Stimulated activated CD4-positive, alpha-beta T cell treated with anti-CD3 and anti-CD28 coated beads, Interleukin-4, amount 100 ng/mL, for 1 hour (primary cell): ENCODE data around the gene NKX3-2.
A peak's percentile ranks its signal among the peaks of the same experiment; 100 is the strongest.

ENCODE experiments used
- DNase-seq: peaks from one replicate; pipeline ENCODE4 v3.0.0-alpha.2; 2020

The NKX3-2 gene

DNA sequence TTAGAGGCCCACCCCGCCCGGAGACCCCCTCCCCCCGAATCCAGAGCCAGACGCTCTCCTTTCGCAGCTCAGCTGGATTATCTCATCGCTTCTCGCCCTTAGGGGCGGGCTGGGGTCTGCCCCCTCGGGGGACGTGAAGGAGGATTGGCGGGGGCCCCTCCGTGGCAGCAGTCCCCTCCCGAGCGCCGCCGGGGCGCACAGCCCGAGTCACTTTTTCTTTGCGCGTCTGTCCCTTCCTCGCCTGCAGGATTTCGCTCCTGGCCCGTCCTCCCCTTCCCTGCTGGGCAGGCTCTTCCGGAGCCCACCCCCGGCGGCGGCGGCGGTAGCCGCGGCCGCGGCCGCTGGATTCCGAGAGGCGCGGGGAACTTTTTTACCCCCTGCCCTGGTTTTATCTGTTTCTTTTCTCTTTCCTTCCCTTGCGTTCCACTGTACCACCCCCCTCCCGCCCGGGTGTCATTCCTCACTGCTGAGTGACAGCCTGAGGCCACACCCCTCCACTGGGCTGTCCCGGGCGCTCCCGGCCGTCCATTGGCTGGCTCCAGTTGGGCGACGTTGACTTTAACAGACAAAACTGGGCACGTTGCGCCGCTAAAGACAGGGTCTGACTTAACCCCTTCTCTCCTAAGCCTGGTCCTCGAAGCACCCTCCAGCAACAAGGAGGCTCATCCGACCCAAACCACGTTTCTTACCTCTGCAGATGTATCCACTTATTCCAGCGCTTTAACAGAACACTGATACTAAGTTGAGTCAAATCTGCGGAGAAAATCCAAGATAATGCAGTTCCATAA lies 492 bp upstream of the NKX3-2 start:
- DNase-seq, result peak; percentile 48

DNA sequence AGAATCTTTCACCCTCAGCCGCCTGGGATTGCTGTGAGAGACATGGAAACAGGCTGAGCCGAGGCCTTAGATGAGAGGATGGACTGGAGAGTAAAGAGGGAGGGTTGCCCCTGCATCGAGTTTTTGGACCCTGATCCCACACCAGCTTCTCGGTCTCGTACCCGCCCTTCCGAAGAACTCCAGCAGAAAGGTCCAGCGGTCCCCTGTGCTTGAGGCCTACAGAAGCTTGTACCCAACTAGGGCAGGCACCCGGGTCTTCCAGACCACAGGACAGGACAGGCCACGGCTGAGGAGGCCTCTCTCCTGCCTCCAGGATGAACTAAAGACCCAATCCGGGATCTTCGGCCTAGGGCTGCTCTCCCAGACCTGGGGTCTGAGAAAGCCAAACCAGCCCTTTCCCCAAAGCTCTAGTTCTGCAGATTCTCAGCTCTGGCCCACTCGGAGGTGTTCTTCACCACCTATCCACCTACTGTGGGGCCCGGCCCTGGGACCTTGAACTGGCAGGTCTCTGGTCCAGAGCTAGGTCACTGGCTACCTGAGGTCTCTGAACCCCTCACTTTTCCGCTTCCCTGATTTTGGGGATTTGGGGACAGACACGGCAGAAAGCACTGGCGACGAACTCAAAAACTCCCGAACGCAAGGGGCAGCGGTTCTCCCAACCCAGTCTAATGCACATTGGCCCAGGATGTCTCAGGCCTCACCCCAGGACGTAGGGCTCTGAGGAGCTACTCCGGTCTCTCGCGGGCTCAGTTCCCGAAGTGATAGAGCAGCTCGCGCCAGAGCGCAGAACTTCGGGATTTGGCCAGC lies 1.1 kb downstream of the NKX3-2 start:
- no peak for DNase-seq

DNA sequence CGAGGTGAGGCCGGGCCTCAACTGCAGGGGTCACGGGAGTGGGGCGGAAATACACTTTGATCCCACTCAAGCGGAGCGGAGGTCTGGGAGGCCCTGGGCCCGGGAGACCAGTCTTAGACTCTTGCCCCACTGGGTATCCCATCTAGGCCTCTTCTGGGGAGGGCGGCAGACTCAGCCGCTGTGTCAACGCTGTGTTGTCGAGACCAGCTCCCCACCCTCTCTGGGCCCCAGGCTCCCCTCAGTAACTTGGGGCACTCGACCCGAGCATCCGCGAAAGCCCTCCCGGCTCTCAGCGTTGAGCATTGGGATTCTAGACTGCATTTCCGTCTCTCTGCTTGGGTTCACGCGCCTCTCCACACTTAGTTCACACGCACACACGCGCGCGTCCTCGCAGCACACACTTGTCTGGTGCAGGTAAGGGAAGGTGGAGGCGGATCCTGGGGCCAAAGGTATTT lies 1.7 kb downstream of the NKX3-2 start:
- no peak for DNase-seq

DNA sequence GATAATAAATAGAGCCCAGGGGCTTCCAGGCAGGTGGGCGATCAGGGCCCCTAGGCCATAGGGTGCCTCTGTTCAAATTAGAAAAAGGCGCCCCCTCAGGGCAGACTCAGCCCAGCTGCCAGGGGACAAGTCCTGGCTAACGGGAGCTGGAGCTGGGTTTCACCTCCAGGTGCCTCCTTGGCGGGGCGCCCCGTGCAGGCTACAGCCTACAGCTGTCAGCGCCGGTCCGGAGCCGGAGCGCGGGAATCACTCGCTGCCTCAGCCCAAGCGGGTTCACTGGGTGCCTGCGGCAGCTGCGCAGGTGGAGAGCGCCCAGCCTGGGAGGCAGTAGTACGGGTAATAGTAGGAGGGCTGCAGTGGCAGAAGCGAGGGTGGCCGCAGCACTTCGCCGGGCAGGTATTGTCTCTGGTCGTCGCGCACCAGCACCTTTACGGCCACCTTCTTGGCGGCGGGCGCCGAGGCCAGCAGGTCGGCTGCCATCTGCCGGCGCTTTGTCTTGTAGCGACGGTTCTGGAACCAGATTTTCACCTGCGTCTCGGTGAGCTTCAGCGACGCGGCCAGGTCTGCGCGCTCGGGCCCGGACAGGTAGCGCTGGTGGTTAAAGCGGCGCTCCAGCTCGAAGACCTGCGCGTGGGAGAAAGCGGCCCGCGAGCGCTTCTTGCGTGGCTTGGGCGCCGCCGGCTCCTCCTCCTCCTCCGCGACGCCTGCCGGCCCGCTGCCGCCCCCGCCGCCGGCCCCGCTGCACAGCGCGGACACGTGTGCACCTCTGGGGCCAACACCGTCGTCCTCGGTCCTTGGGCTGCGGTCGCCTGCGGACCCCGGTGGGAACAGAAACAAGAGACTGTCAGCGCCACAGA lies 2.4 kb downstream of the NKX3-2 start:
- DNase-seq, result peak; percentile 51

DNA sequence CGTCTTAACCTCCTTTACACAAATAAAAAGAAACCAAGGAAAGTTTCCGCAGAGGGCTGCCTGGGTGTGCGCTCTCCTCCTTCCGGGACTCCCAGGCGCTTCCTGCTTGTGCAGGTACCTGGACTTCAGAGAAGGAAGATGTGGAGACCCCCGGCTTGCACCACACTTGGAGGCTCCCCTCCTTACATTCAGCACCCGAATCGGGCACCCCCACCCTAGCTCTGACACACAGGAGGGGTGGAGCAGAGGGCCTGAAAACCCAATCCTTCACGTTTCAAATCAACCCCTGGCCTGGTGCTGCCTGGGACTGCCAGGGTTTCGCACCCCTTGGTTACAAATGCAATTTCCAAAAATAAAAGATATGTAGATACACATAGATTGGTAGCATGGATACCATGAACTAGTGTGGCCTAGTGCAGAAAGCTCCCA lies 3.1 kb downstream of the NKX3-2 start:
- no peak for DNase-seq

DNA sequence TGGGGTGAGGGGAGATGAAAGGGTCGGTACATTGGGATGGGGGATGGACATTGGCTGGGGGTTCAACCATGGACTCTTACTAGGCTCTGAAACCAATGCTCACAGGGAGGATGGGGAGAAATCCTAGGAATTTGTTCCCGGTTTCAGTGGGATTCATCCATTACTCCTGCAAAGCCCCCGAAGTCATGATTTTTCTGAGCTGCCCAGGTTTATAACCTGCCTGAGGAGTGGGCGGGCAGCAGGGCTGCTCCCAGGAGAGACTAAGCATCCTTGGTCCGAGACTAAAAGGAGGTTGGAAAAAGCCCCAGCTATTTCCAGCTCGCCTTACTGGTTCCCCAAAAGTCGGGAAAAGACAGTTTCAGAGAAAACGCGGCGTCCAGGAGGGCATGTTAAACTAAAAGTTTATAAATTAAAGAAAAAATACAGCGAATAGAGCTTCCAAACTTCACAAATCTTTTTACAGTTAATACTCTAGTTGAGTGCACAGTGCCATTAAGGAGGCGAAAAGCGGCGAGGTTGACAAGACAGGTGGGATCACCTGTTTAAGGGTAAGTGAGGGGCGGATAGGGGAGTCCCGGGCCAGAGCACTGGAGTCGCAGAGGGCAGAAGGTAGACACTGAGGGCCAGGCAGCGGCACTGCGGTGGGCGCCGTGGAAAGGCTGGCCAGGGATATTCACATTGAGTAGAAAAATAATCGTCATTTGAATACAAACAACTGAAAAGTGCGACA lies 3.7 kb downstream of the NKX3-2 start:
- no peak for DNase-seq

DNA sequence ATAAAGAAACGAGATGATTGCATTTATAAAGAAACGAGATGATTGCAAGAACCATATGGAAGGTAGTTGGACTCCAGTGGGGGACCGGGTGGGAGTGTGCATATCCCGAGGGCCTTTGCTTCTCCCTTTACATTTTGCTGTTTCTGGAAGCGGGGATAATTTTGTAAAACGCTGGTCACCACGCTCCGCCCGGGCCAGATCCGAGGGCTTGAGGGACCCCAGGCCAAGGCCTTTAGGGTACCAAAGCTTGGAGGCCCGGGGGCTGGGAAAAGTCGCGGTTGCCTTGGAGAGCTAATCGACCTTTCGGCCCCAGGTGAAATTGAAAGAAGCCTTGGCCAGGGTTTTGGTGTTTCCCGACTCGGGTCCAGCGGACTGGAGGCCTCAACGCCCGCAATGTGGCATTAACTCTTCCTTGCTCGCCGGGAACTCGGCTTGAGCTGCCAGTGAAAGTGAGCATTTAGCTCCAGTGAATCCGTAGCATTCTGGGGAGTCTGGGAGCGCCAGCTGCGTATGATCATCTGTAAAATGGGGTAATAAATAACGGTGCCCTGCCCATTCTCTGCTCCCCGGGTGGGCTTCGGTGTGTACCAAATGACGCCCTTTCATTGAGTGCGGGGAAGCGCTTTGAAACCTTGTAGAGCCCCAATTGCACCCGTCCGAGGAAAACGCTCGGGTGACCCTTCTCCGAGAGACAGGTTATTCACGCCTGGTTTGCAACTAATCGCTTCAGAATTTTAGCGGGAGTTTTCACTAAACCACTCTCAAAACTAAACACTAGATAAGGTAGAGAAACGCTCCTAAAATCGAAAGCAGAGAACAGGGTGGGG lies 4.5 kb downstream of the NKX3-2 start:
- DNase-seq, result no peak

DNA sequence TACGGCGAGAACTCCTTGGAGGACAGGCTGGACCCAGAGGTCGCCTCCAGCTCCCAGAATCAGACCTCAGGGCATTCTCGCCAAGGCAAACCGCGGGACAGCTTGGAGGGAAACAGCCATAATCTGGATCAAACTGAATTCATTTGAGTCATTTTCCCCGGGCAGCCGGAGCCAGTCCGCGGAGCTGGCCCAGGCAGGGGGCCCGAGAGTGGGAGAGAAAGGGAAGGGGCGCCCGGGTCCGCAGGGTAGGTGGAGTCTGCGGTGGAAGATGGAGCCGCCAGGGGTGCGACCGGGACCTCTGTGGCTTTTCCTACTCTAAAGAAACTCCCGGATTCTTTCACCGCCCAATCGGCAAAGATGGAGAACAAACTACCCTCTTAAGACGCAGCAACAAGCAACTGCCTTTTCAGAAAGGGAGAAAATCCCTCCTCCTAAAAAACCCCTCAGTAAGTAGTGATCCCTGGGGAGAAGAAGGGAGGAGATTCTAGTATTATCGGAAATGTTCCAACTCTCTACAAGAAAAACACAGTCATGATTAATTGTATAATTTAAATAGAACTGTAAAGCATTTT lies 5.2 kb downstream of the NKX3-2 start:
- DNase-seq, result no peak

DNA sequence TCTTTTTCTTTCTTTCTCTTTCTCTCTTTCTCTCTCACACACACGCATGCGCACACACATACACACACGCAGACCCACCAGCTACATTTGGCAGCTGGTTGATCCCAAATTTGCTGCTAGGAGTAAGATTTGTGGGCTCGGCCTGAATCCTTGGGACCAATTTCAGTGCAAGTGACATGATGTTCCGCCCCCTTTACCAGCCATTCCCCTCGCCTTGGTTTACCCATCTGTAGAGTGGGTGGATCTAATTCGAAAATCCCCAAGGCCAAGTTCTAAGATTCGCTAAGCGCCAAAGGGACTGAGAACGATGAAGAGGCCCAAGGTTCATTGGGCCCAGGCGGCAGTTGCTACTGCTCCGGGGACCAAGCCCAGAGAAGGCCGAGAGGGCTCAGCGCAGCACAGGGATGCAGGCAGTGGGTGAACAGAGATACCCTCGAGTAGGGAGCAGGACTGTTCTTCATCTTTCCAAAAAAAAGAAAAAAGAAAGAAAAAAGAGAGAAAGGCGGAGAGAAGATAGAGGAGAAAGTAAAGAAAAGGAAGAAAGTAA lies 5.8 kb downstream of the NKX3-2 start:
- no peak for DNase-seq

DNA sequence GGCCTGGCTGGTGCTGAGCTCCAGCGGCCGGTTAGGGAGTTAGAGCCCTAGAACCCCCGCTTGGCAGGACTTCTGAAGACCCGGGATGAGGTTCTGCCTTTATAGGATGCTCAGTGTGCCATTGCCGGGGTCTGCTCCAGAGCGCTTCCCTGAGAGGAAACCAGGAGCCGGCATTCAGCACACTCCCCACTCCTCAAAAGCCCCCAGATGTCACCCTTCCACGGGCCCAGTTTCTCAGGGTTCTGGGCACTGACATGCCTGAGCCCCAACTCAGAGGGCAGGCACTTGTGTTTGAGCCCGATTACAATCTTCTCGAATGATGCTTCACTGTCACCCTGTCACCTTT lies 6.5 kb downstream of the NKX3-2 start:
- no peak for DNase-seq

DNA sequence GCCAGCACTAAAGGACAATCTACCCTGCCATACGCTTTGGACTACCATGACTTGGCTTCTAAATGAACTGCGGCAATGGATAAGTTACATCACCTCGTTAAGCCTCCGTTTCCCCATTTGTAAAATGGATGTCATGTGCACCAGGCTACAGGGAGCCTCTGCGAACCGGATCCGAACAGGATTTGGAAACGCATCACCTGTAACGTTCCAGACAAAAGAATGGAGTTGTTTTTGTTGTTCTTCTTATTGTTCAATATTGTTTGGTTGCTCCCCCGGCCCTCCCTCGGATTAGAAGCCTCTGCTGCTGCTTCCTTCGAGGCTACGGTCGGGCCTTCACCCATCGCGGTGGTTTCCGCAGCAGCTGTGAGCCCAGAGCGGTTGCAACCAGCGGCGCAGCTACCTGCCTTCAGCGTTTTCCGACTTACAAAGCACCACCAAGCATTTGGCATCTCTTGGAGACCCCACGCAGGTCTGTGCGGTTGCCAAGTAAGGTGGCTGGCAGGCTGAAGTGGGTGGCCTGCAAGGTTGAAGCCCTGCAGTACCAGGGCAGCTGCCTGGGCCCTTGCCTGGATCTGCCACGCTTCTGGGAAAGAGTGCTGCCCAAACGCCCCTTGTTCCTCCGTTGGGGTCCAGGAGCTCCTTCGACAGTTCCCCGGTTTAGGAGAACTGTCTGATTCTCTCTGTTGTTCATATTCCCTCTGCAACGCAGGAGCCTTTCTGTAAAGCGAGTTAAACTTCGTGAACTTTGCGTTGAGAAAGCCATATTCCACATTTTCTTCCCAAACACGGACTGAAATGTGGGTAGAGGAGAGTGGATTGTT lies 7.1 kb downstream of the NKX3-2 start:
- no peak for DNase-seq

DNA sequence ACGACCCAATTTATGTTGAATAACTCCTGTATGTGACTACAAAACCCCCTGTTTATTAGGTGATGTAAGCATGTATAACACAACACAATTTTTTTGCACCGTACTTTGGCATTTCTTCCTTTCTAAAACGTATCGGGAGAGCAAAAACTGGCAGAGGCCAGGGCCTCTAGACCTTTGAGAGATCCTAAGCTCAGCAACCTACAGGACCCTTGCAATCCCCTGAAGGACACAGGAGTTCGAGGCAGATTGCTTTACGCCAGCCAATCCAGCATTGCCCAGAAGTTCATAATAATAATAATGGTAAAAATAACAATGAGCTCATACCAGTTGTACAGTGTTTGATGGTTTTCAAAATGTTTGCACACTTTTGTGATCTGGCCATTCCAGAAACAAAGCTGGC lies 7.7 kb downstream of the NKX3-2 start:
- DNase-seq, result no peak

DNA sequence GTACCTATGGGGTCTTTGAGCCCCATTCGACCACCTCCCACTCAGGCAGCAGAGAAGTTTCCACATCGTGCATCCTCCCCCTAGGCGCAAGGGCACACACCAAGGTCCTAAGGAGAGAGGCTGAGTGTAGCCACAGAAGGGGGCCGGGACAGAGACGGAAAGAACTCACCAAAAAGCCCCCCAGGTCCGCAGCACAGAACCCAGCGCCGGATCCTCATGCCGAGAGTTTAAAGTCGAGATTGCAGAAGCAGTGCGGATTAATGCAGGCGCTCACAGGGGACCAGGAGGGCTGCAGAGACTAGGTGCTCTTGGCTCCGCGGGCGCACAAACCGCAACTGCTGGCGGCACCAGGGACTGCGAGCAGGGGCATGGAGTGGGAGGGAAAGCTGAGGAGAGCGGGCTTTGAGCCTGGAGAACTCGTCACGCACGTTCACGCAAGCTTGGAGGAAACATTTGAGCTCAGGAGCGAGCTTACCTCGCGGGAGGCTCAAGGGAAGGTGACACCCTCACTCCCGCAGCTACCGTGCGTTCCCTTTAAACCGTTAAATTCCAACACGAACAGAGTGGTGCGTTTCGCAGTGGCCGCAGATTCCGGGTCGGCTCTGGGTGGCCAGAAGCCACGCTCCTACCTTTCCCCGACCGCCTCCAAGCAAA lies 8.5 kb downstream of the NKX3-2 start:
- DNase-seq, result no peak

DNA sequence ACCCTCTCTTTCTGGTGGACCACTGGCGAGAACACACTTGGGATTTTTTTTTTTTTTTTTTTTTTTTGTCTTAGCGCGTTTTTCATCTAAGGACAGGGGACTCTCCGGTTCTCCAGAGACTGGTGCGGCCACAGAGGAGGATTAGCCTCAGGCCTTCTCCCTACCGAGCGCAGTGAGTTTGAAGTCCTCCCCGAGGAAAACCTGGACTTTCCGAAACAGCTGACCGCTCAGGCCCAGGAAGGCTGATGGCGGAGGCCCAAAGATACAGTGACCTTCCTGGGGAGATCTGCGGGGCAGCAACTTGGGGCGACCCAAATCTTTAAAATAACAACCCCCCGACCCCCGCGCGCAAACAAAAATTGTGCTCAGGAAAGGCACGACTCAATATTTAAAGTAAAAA lies 9.2 kb downstream of the NKX3-2 start:
- DNase-seq, result no peak

DNA sequence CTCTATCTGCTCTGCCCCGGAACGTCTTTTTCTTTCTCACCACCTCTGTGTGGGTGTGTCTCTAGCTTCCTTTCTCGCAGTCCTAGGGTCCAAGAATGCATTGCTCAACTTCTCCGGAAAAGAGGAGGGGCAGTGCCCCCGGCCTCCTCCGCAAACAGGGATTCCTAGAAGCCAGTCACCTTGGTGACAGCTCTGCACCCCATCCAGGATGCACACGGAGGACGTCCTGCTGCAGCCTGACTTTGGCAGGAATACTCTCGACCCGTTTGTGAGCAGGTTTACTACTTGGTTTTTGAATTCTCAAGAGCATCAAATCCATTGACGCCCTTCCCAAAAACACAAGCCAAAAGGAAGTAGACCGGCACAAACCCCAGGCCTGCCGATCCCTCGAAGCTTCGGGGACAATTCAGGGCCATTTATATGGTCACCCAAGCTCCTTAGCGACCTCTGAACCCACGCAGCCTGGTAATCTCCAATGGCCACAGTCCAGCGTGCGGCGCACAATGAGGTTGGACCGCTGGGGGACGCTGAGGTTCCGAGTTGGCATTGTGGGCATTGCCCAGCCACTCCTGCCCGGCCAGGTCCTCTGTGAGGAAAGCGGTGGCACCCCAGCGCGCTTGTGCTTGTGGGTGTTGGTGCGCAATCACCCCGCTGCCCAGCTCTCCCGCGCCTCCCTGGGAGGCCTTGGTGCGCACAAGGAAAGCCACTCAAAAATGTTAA lies 9.8 kb downstream of the NKX3-2 start:
- no peak for DNase-seq

DNA sequence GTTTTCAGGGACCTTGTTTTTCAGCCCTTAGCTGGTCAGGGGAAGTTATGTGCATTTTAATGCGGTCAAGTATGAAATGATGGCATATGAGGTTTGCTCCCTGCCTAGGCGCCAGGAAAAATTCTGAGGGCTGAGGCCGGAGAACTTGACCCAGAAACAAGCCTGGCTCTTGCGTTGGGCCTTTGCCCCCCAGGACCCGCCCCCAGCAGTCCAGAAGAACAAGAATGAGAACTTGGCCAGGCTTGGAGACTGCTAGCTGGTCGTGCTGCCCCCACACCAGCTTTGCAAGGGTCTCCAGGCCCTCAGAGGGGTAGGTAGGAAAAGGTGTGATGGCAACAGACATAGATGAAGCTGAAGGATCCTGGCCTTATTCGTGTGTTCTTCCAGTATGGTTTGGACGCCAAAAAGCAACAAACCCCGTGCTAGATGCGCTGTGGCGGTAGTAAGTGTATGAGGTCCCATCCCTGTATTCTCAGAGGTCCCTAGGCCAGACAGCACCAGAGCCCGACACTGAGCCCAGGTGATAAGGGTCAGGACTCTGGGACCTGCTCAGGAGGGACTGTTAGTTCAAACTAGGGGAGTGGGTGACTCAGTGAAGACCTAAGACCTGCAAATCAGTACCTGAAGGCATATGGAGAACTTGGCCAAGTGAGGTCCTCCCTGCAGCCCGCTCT lies 10.5 kb downstream of the NKX3-2 start:
- DNase-seq, result no peak

DNA sequence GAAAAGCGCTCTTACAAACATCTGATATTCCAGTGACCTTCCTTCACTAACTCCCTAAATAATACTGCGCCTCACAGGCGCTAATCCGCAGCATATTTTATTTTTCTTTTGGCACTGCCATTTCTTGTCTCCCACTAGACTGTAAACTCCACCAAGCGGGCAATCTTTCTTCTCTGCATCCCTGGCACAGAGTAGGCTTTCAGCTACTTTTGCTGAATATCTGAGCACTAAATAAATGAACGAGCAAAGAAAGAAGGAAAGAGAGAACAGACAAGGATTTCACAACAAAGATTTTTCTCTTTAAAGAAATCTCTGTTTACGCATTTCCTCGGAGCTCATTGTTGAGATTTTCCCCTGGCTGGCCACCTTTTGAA lies 12.7 kb downstream of the NKX3-2 start:
- no peak for DNase-seq
